ENCODE measurements around the gene SLC51A. TPM values are rescaled to one million over a fixed set of nuclear protein-coding genes. Genes with fewer than 3 reads are reported as not detected.
"Not testable (repeated sequence)": the region's sequence is repeated elsewhere in the genome, so short reads cannot be mapped to it uniquely, and the experiment has no call there.

The SLC51A gene
- 3.9 TPM for polyA plus RNA-seq (2013)

GRCh38 chr3:196216089-196216564, at the start of gene SLC51A:
Gene SLC51A (plus strand): TSS chr3:196216534. CDS start chr3:196216713, 179 bp downstream.
- H3K27ac ChIP-seq (ENCODE audit: insufficient read depth in 1 of 2, low read depth in 1 of 2, low read length in 2 of 2, poor library complexity in 1 of 2, severe bottlenecking in 2 of 2): no peak within 1 kb of the TSS
- POLR2A ChIA-PET: no interaction called here

GRCh38 chr3:196166741-196167140, 49.6 kb upstream of the SLC51A start:
- DNase-seq: no peak
- Histone ChIP-seq H3K4me3 (ENCODE audit: control insufficient read depth in 1 of 7, extremely low read depth in 1 of 7, insufficient read depth in 4 of 7, low read depth in 2 of 7, low read length in 6 of 7) (no peak overlapping the region), H3K4me1 (ENCODE audit: control extremely low read depth in 1 of 4, control insufficient read depth in 4 of 4, insufficient read depth in 4 of 4, low read length in 3 of 4) (peaks cover 0 to 22% (median 4%) of the 10 kb centered on the region in 4 experiments), H3K27ac (ENCODE audit: insufficient read depth in 1 of 2, low read depth in 1 of 2, low read length in 2 of 2, poor library complexity in 1 of 2, severe bottlenecking in 2 of 2) (no peak overlapping the region), H3K36me3 (ENCODE audit: control insufficient read depth in 4 of 4, insufficient read depth in 4 of 4, low read length in 3 of 4) (no peaks in the 10 kb centered on the region), H3K9me3 (ENCODE audit: control extremely low read depth in 1 of 5, control insufficient read depth in 4 of 5, insufficient read depth in 2 of 5, low read depth in 1 of 5, low read length in 4 of 5) (no peaks in the 10 kb centered on the region), H3K27me3 (replicated peaks in 2 of 5; ENCODE audit: control insufficient read depth in 4 of 5, insufficient read depth in 5 of 5, low read length in 4 of 5) (no peaks in the 10 kb centered on the region)
- ChIA-PET POLR2A (interaction anchor here (0.6 kb wide), 1 partner anchor 86 kb away, joined by 3 read pairs; no protein-coding TSS in a partner anchor), CTCF (interaction anchor here (1.4 to 1.5 kb wide), 2 partner anchors 10 kb away, joined by 3 read pairs; no protein-coding TSS in a partner anchor)
- 100% methylated on average over 4 of the region's 7 CpGs for WGBS (ENCODE audit: insufficient coverage)

More at GRCh38 chr3:196216089-196216564, at the start of gene SLC51A:
- CTCF ChIA-PET: no interaction called here
- H3K27me3 ChIP-seq (replicated peaks in 2 of 5; ENCODE audit: control insufficient read depth in 4 of 5, insufficient read depth in 5 of 5, low read length in 4 of 5): no peaks in the 10 kb centered on the region
- WGBS (ENCODE audit: insufficient coverage): 84% methylated on average over 12 of the region's 15 CpGs
- DNase-seq: no peak
- peaks cover 0 to 21% (median 16%) of the 10 kb centered on the region in 4 experiments for H3K4me1 ChIP-seq (ENCODE audit: control extremely low read depth in 1 of 4, control insufficient read depth in 4 of 4, insufficient read depth in 4 of 4, low read length in 3 of 4)
- H3K9me3 ChIP-seq (ENCODE audit: control extremely low read depth in 1 of 5, control insufficient read depth in 4 of 5, insufficient read depth in 2 of 5, low read depth in 1 of 5, low read length in 4 of 5): no peaks in the 10 kb centered on the region
- no peaks in the 10 kb centered on the region for H3K36me3 ChIP-seq (ENCODE audit: control insufficient read depth in 4 of 4, insufficient read depth in 4 of 4, low read length in 3 of 4)
- H3K4me3 ChIP-seq (ENCODE audit: control insufficient read depth in 1 of 7, extremely low read depth in 1 of 7, insufficient read depth in 4 of 7, low read depth in 2 of 7, low read length in 6 of 7): no peak within 1 kb of the TSS

GRCh38 chr3:196168808-196169391, 47.4 kb upstream of the SLC51A start:
- Histone ChIP-seq H3K4me1 (ENCODE audit: control extremely low read depth in 1 of 4, control insufficient read depth in 4 of 4, insufficient read depth in 4 of 4, low read length in 3 of 4) (peaks cover 0 to 10% (median 2%) of the 10 kb centered on the region in 4 experiments), H3K27ac (ENCODE audit: insufficient read depth in 1 of 2, low read depth in 1 of 2, low read length in 2 of 2, poor library complexity in 1 of 2, severe bottlenecking in 2 of 2) (no peak overlapping the region), H3K9me3 (ENCODE audit: control extremely low read depth in 1 of 5, control insufficient read depth in 4 of 5, insufficient read depth in 2 of 5, low read depth in 1 of 5, low read length in 4 of 5) (no peaks in the 10 kb centered on the region), H3K27me3 (replicated peaks in 2 of 5; ENCODE audit: control insufficient read depth in 4 of 5, insufficient read depth in 5 of 5, low read length in 4 of 5) (no peaks in the 10 kb centered on the region), H3K4me3 (ENCODE audit: control insufficient read depth in 1 of 7, extremely low read depth in 1 of 7, insufficient read depth in 4 of 7, low read depth in 2 of 7, low read length in 6 of 7) (no peak overlapping the region), H3K36me3 (ENCODE audit: control insufficient read depth in 4 of 4, insufficient read depth in 4 of 4, low read length in 3 of 4) (no peaks in the 10 kb centered on the region)
- ChIA-PET POLR2A (no interaction called here), CTCF (interaction anchor here (1.4 kb wide), 1 partner anchor 27 kb away, joined by 3 read pairs; no protein-coding TSS in a partner anchor)
- DNase-seq: no peak
- WGBS (ENCODE audit: insufficient coverage): 97% methylated on average over 6 of the region's 6 CpGs

GRCh38 chr3:196169836-196170240, 46.5 kb upstream of the SLC51A start:
- 96% methylated on average over 5 of the region's 5 CpGs for WGBS (ENCODE audit: insufficient coverage)
- no peaks in the 10 kb centered on the region for H3K9me3 ChIP-seq (ENCODE audit: control extremely low read depth in 1 of 5, control insufficient read depth in 4 of 5, insufficient read depth in 2 of 5, low read depth in 1 of 5, low read length in 4 of 5)
- no peaks in the 10 kb centered on the region for H3K27me3 ChIP-seq (replicated peaks in 2 of 5; ENCODE audit: control insufficient read depth in 4 of 5, insufficient read depth in 5 of 5, low read length in 4 of 5)
- POLR2A ChIA-PET: no interaction called here
- no peak for DNase-seq
- CTCF ChIA-PET: interaction anchor here (1.2 to 1.4 kb wide), 2 partner anchors 10 to 26 kb away, joined by 3 to 4 read pairs; no protein-coding TSS in a partner anchor
- no peak overlapping the region for H3K4me3 ChIP-seq (ENCODE audit: control insufficient read depth in 1 of 7, extremely low read depth in 1 of 7, insufficient read depth in 4 of 7, low read depth in 2 of 7, low read length in 6 of 7)
- peaks cover 0 to 6% (median 0%) of the 10 kb centered on the region in 4 experiments for H3K4me1 ChIP-seq (ENCODE audit: control extremely low read depth in 1 of 4, control insufficient read depth in 4 of 4, insufficient read depth in 4 of 4, low read length in 3 of 4)
- no peaks in the 10 kb centered on the region for H3K36me3 ChIP-seq (ENCODE audit: control insufficient read depth in 4 of 4, insufficient read depth in 4 of 4, low read length in 3 of 4)
- H3K27ac ChIP-seq (ENCODE audit: insufficient read depth in 1 of 2, low read depth in 1 of 2, low read length in 2 of 2, poor library complexity in 1 of 2, severe bottlenecking in 2 of 2): no peak overlapping the region

GRCh38 chr3:196170296-196170695, 46.0 kb upstream of the SLC51A start:
- ChIA-PET CTCF (interaction anchor here (1.2 to 1.4 kb wide), 2 partner anchors 9 to 25 kb away, joined by 3 to 4 read pairs; no protein-coding TSS in a partner anchor), POLR2A (interaction anchor here (1.0 kb wide), 1 partner anchor 10 kb away, joined by 3 read pairs; no protein-coding TSS in a partner anchor)
- H3K4me1 ChIP-seq (ENCODE audit: control extremely low read depth in 1 of 4, control insufficient read depth in 4 of 4, insufficient read depth in 4 of 4, low read length in 3 of 4); DNase-seq; H3K9me3 ChIP-seq (ENCODE audit: control extremely low read depth in 1 of 5, control insufficient read depth in 4 of 5, insufficient read depth in 2 of 5, low read depth in 1 of 5, low read length in 4 of 5); H3K27ac ChIP-seq (ENCODE audit: insufficient read depth in 1 of 2, low read depth in 1 of 2, low read length in 2 of 2, poor library complexity in 1 of 2, severe bottlenecking in 2 of 2); H3K4me3 ChIP-seq (ENCODE audit: control insufficient read depth in 1 of 7, extremely low read depth in 1 of 7, insufficient read depth in 4 of 7, low read depth in 2 of 7, low read length in 6 of 7); H3K36me3 ChIP-seq (ENCODE audit: control insufficient read depth in 4 of 4, insufficient read depth in 4 of 4, low read length in 3 of 4); H3K27me3 ChIP-seq (replicated peaks in 2 of 5; ENCODE audit: control insufficient read depth in 4 of 5, insufficient read depth in 5 of 5, low read length in 4 of 5): not testable (repeated sequence)
- WGBS (ENCODE audit: insufficient coverage): 100% methylated on average over 8 of the region's 12 CpGs

GRCh38 chr3:196174652-196175051, 41.7 kb upstream of the SLC51A start:
- 80% methylated on average over 2 of the region's 3 CpGs for WGBS (ENCODE audit: insufficient coverage)
- CTCF ChIA-PET: interaction anchor here (1.0 to 1.6 kb wide), 3 partner anchors 10 to 17 kb away, joined by 3 to 7 read pairs (median 5); no protein-coding TSS in a partner anchor
- H3K4me1 ChIP-seq (ENCODE audit: control extremely low read depth in 1 of 4, control insufficient read depth in 4 of 4, insufficient read depth in 4 of 4, low read length in 3 of 4): peaks cover 5 to 16% (median 12%) of the 10 kb centered on the region in 4 experiments
- H3K4me3 ChIP-seq (ENCODE audit: control insufficient read depth in 1 of 7, extremely low read depth in 1 of 7, insufficient read depth in 4 of 7, low read depth in 2 of 7, low read length in 6 of 7): no peak overlapping the region
- no peak for DNase-seq
- H3K9me3 ChIP-seq (ENCODE audit: control extremely low read depth in 1 of 5, control insufficient read depth in 4 of 5, insufficient read depth in 2 of 5, low read depth in 1 of 5, low read length in 4 of 5): no peaks in the 10 kb centered on the region
- POLR2A ChIA-PET: no interaction called here
- no peaks in the 10 kb centered on the region for H3K36me3 ChIP-seq (ENCODE audit: control insufficient read depth in 4 of 4, insufficient read depth in 4 of 4, low read length in 3 of 4)
- H3K27me3 ChIP-seq (replicated peaks in 2 of 5; ENCODE audit: control insufficient read depth in 4 of 5, insufficient read depth in 5 of 5, low read length in 4 of 5): no peaks in the 10 kb centered on the region
- no peak overlapping the region for H3K27ac ChIP-seq (ENCODE audit: insufficient read depth in 1 of 2, low read depth in 1 of 2, low read length in 2 of 2, poor library complexity in 1 of 2, severe bottlenecking in 2 of 2)

GRCh38 chr3:196175116-196175625, 41.2 kb upstream of the SLC51A start:
- CTCF ChIA-PET: interaction anchor here (1.0 to 1.6 kb wide), 3 partner anchors 9 to 16 kb away, joined by 3 to 7 read pairs (median 5); no protein-coding TSS in a partner anchor
- peaks cover 5 to 18% (median 17%) of the 10 kb centered on the region in 4 experiments for H3K4me1 ChIP-seq (ENCODE audit: control extremely low read depth in 1 of 4, control insufficient read depth in 4 of 4, insufficient read depth in 4 of 4, low read length in 3 of 4)
- no peak overlapping the region for H3K4me3 ChIP-seq (ENCODE audit: control insufficient read depth in 1 of 7, extremely low read depth in 1 of 7, insufficient read depth in 4 of 7, low read depth in 2 of 7, low read length in 6 of 7)
- H3K9me3 ChIP-seq (ENCODE audit: control extremely low read depth in 1 of 5, control insufficient read depth in 4 of 5, insufficient read depth in 2 of 5, low read depth in 1 of 5, low read length in 4 of 5): no peaks in the 10 kb centered on the region
- H3K27me3 ChIP-seq (replicated peaks in 2 of 5; ENCODE audit: control insufficient read depth in 4 of 5, insufficient read depth in 5 of 5, low read length in 4 of 5): no peaks in the 10 kb centered on the region
- 98% methylated on average over 12 of the region's 19 CpGs for WGBS (ENCODE audit: insufficient coverage)
- H3K36me3 ChIP-seq (ENCODE audit: control insufficient read depth in 4 of 4, insufficient read depth in 4 of 4, low read length in 3 of 4): no peaks in the 10 kb centered on the region
- H3K27ac ChIP-seq (ENCODE audit: insufficient read depth in 1 of 2, low read depth in 1 of 2, low read length in 2 of 2, poor library complexity in 1 of 2, severe bottlenecking in 2 of 2): no peak overlapping the region
- POLR2A ChIA-PET: no interaction called here
- no peak for DNase-seq
